ENCODE results near the gene FAM174C. TPM values are rescaled to one million over a fixed set of nuclear protein-coding genes. Genes with fewer than 3 reads are reported as not detected.

FAM174C gene
- total and polyA plus RNA-seq, 2 of the 8 experiments (the other 6 are each of a cell fraction or from before 2014, with no cell fraction given): 44.5 to 125 TPM

DNA sequence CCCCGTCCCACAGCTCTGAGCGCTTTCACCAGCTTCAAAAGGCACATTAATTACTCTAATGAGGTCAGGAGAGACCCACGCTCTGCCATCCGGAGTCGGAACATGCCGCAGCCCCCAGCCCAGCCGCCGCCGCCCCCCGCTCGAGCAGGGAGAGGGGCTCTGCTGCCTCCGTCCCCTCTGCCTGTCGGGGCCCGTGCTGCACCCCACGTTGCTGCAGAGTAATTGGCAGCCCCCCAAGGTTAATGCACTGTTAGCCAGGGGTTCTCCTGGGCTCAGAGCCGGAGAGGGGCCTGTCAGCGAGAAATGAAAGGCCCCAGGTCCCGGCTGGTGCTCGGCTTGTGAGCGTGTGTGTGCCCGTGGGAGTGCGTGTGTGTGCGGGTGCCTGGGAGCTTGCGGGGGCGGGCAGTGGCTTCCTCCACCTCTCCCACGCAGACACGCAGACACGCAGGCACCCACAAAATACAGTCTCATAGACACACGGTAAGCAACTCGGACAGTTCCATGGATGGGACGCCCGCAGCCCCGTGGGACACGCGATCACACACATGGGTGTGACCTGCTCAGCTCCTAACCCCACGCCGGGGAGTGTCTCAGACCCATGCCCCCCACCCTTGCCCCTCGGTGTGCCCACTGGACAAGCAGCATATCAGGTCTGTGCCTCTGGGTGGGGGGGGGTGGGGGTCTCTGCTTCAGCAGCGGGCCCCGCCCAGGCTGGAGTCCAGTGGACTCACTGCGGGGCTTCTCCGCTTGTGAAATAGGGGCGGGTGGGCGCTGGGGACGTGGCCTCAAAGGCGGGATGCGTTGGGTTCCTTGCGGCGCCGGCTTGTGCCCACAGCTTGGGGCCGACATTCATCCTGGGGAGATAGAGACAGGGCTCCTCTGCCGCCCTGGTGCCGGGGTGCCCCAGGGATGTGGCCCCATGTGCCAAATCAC is 5.6 kb downstream of the FAM174C start (continued):
- TF ChIP-seq TBP (IDR thresholded peaks at IDR 0.05; ENCODE audit: low read depth, low read length) (no peak), MAFK (IDR thresholded peaks at IDR 0.05; ENCODE audit: low read depth, low read length) (no peak), RBBP5 (IDR thresholded peaks at IDR 0.05; ENCODE audit: borderline replicate concordance, low read depth, low read length) (no peak), GTF2F1 (IDR thresholded peaks at IDR 0.05; ENCODE audit: borderline replicate concordance, low read depth, low read length) (no peak)

All from H1 (cell line).